NCI-H82 (cell line): ENCODE data around the gene VAT1.
A peak's percentile ranks its signal among the peaks of the same experiment; 100 is the strongest.
"Not testable (repeated sequence)": the region's sequence is repeated elsewhere in the genome, so short reads cannot be mapped to it uniquely, and the experiment has no call there.

Experiments used
- DNase-seq: peaks from one replicate; lab custom pipeline; 2025; lab: John Stamatoyannopoulos, UW

VAT1 gene

DNA sequence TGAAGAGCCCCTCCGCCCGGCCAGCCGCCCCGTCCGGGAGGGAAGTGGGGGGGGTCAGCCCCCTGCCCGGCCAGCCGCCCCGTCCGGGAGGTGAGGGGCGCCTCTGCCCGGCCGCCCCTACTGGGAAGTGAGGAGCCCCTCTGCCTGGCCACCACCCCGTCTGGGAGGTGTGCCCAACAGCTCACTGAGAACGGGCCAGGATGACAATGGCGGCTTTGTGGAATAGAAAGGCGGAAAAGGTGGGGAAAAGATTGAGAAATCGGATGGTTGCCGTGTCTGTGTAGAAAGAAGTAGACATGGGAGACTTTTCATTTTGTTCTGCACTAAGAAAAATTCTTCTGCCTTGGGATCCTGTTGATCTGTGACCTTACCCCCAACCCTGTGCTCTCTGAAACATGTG lies 48.9 kb downstream of the VAT1 start:
- not testable (repeated sequence) for DNase-seq

DNA sequence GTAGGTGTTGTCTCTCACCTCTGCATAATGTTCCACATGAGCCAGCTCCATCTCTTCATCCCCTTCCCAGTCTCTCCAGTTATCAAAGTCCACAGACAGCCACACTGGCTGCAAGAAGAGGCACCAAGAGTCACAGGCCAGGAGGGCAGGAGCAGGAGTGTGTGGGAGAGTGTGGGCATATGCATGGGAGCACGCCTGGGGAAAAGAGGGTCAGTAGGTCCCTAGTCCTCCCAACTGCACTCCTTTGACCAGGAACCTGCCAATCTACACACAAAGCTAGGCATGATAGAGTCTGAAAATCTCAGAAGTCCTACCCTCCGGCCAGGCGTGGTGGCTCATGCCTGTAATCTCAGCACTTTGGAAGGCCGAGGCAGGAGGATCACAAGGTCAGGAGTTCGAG lies 50.6 kb downstream of the VAT1 start:
- DNase-seq = no peak

DNA sequence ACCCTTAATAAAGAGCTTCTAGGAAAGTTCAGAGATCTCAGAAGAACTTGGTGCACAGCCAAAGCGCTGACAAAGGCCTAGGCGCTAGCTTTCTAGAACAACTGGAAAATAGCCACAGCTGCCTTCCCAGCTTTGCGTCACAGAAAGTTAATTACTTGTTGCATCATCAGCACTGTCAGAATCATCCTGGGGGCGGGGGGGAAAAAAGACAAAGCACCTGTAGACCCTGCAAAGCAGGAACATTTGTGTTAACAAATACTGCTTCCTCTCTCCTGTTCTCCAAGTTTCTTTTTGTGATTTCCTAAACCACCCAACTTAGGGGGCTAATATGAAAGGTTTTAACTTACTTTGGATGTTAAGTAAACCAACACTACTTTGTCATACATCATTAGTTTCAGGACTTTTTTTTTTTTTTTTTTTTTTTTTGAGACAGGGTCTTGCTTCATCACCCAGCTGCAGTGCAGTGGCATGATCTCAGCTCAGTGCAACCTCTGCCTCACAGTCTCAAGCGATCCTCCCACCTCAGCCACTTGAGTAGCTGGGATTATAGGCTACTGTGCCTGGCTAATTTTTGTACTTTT lies 53.1 kb downstream of the VAT1 start:
- peak; percentile 23 for DNase-seq

GRCh38 chr17:42967925-42968324 lies 54.3 kb downstream of the VAT1 start:
- no peak for DNase-seq
